Uterus (tissue), 2 donors: ENCODE measurements around the gene USP38.

Source experiments
- CTCF ChIP-seq, 4 experiments: fragments of 200-600 bp in 2 of 4; fragments of 450-650 bp in 2 of 4; sonication (generic) in 2 of 4; IDR thresholded peaks; one replicate each; pipeline ENCODE4 v1.5.1; 2016 to 2019; ENCODE audit warnings: antibody characterized with exemption in 4 of 4, mild to moderate bottlenecking in 2 of 4, moderate library complexity in 1 of 4
- POLR2A ChIP-seq, 2 donors: fragments of 450-650 bp; IDR thresholded peaks; one replicate each; pipeline ENCODE4 v1.6.1; 2016; ENCODE audit warnings: antibody characterized with exemption in 2 of 2, mild to moderate bottlenecking in 1 of 2, moderate library complexity in 1 of 2

GRCh38 chr4:143188136-143189088, 3.7 kb downstream of the USP38 start:
- TF ChIP-seq CTCF (IDR thresholded peaks at IDR 0.05) (no peak), POLR2A (IDR thresholded peaks at IDR 0.05) (no peak)
